Activated CD4-positive, alpha-beta T cell treated with anti-CD3 and anti-CD28 coated beads, Interleukin-2, Interleukin-4, amounts not matched to agents 100 ng/mL and 50 ng/mL, durations not matched to agents 16 hours and 8 hours (primary cell): ENCODE measurements around the gene SHC3.

Source experiments
- DNase-seq: peaks from one replicate; pipeline ENCODE4 v3.0.0-alpha.2; 2020; ENCODE audit warnings: low spot score

The SHC3 gene

GRCh38 chr9:89106224-89106851, 72.3 kb downstream of the SHC3 start:
- no peak for DNase-seq

GRCh38 chr9:89104821-89105220, 73.8 kb downstream of the SHC3 start:
- no peak for DNase-seq

- DNase-seq, result no peak
Observed at GRCh38 chr9:89097219-89097618, 81.4 kb downstream of the SHC3 start.

- no peak for DNase-seq
Observed at GRCh38 chr9:89096807-89097206, 81.8 kb downstream of the SHC3 start.

- DNase-seq, result no peak
Observed at GRCh38 chr9:89095761-89096528, 82.7 kb downstream of the SHC3 start.

- DNase-seq, result no peak
Observed at GRCh38 chr9:89093201-89093975, 85.2 kb downstream of the SHC3 start.

GRCh38 chr9:89089176-89089575, 89.4 kb downstream of the SHC3 start:
- no peak for DNase-seq

- DNase-seq, result no peak
Observed at GRCh38 chr9:89083626-89084025, 95.0 kb downstream of the SHC3 start.

- DNase-seq, result no peak
Observed at GRCh38 chr9:89080193-89080592, 98.4 kb downstream of the SHC3 start.

- DNase-seq, result no peak
Observed at GRCh38 chr9:89079391-89079790, 99.2 kb downstream of the SHC3 start.

GRCh38 chr9:89078860-89079259, 99.8 kb downstream of the SHC3 start:
- DNase-seq, result no peak

- no peak for DNase-seq
Observed at GRCh38 chr9:89078421-89078820, 100.2 kb downstream of the SHC3 start.

- DNase-seq, result no peak
Observed at GRCh38 chr9:89077519-89077918, 101.1 kb downstream of the SHC3 start.

- DNase-seq, result no peak
Observed at GRCh38 chr9:89073397-89073796, 105.2 kb downstream of the SHC3 start.

- DNase-seq, result no peak
Observed at GRCh38 chr9:89071591-89071990, 107.0 kb downstream of the SHC3 start.

GRCh38 chr9:89066835-89067234, 111.8 kb downstream of the SHC3 start:
- DNase-seq, result no peak

GRCh38 chr9:89065921-89066320, 112.7 kb downstream of the SHC3 start:
- DNase-seq, result no peak

GRCh38 chr9:89060790-89061189, 117.8 kb downstream of the SHC3 start:
- DNase-seq, result no peak

- DNase-seq, result no peak
Observed at GRCh38 chr9:89059925-89060506, 118.6 kb downstream of the SHC3 start.

- no peak for DNase-seq
Observed at GRCh38 chr9:89058906-89059305, 119.7 kb downstream of the SHC3 start.

GRCh38 chr9:89054865-89055495, 123.6 kb downstream of the SHC3 start:
- no peak for DNase-seq

- no peak for DNase-seq
Observed at GRCh38 chr9:89053301-89053700, 125.3 kb downstream of the SHC3 start.
